Liver (tissue), 9 donors: ENCODE data around the gene SLC25A29. TPM values are rescaled to one million over a fixed set of nuclear protein-coding genes. Genes with fewer than 3 reads are reported as not detected.
"Not testable (repeated sequence)": the region's sequence is repeated elsewhere in the genome, so short reads cannot be mapped to it uniquely, and the experiment has no call there.

Source experiments
- DNase-seq: peaks from one replicate; pipeline ENCODE4 v3.0.0-alpha.2; 2017; ENCODE audit warnings: low spot score
- H3K27ac ChIP-seq, 2 donors: one replicate each; pipeline ENCODE4 v1.7.0; 2013; ENCODE audit warnings: inconsistent platforms in 2 of 2, low read length in 2 of 2, control low read depth in 1 of 2, low read depth in 1 of 2, mild to moderate bottlenecking in 1 of 2
- H3K27me3 ChIP-seq, 4 donors: one replicate each; pipeline versions ENCODE4 v1.6.1 to v1.7.0; 2013; ENCODE audit warnings: low read length in 3 of 4, inconsistent platforms in 1 of 4, mild to moderate bottlenecking in 1 of 4, moderate library complexity in 1 of 4; ENCODE audit not compliant: control insufficient read depth in 4 of 4, insufficient read depth in 4 of 4
- H3K36me3 ChIP-seq, 4 donors: one replicate each; pipeline versions ENCODE4 v1.6.1 to v1.7.0; 2013; ENCODE audit warnings: low read length in 3 of 4, mild to moderate bottlenecking in 3 of 4, low read depth in 1 of 4, moderate library complexity in 1 of 4; ENCODE audit not compliant: control insufficient read depth in 4 of 4, insufficient read depth in 3 of 4
- H3K4me1 ChIP-seq, 4 donors: one replicate each; pipeline versions ENCODE4 v1.6.1 to v1.7.0; 2013; ENCODE audit warnings: low read length in 3 of 4, mild to moderate bottlenecking in 3 of 4, moderate library complexity in 1 of 4; ENCODE audit not compliant: control insufficient read depth in 4 of 4, insufficient read depth in 4 of 4
- H3K4me3 ChIP-seq, 3 donors: one replicate each; pipeline versions ENCODE4 v1.6.1 to v1.7.0; 2013; ENCODE audit warnings: low read length in 3 of 3, control low read depth in 1 of 3, low read depth in 1 of 3, mild to moderate bottlenecking in 1 of 3
- H3K9ac ChIP-seq, 2 donors: one replicate each; pipeline ENCODE4 v1.7.0; 2013; ENCODE audit warnings: low read length in 2 of 2, mild to moderate bottlenecking in 2 of 2, moderate library complexity in 2 of 2, control low read depth in 1 of 2, low read depth in 1 of 2
- H3K9me3 ChIP-seq, 4 donors: one replicate each; pipeline versions ENCODE4 v1.6.1 to v1.7.0; 2013; ENCODE audit warnings: low read length in 3 of 4; ENCODE audit not compliant: control insufficient read depth in 4 of 4
- NR2F2 ChIP-seq: IDR thresholded peaks from 2 replicates; pipeline ENCODE4 v1.6.1; 2016; ENCODE audit warnings: antibody characterized with exemption
- SP1 ChIP-seq: IDR thresholded peaks from 2 replicates; pipeline ENCODE4 v1.6.1; 2018; ENCODE audit warnings: antibody characterized with exemption, mild to moderate bottlenecking
- WGBS: extraction: QIAGEN DNeasy Blood & Tissue Kit; methylation state at CpG from one replicate; pipeline ENCODE4 v1.1.7; 2013; 5-methylcytosine and 5-hydroxymethylcytosine counted together
- polyA plus RNA-seq, 2 donors: library from polyadenylated mRNA; stranded (reverse) in 1 of 2; unstranded in 1 of 2; fragments of 200-250 nt in 1 of 2; fragments of >200 nt in 1 of 2; fragmentation: Nextera tagmentation in 1 of 2; extraction: Ambion mirVana in 1 of 2; gene quantifications; one replicate each; pipeline versions ENCODE4 v1.2.1 to v1.2.3, GENCODE V29; 2013 to 2015
- total RNA-seq, 2 donors: library from RNA; depleted of rRNA; stranded (reverse); fragments of >200 nt; gene quantifications; one replicate each; pipeline ENCODE4 v1.2.3, GENCODE V29; 2014
- TF ChIP-seq, protein P1 (sequence below): IDR thresholded peaks from 2 replicates; pipeline ENCODE4 v1.6.1; 2016; ENCODE audit warnings: antibody characterized with exemption
- TF ChIP-seq, protein P2 (sequence below): fragments of 150-350 bp; IDR thresholded peaks from 2 replicates; pipeline ENCODE4 v1.5.1; 2017; ENCODE audit warnings: improper control_type of control experiment, low read depth, low read length; ENCODE audit not compliant: missing input control
- donor health status: healthy.
- donor health status: healthy.
- donor health status: healthy.
- donor health status: healthy.
- donor health status: healthy.

SLC25A29 gene
- total and polyA plus RNA-seq, 4 donors = 2.4 to 13.9 (median 8.9) TPM

DNA sequence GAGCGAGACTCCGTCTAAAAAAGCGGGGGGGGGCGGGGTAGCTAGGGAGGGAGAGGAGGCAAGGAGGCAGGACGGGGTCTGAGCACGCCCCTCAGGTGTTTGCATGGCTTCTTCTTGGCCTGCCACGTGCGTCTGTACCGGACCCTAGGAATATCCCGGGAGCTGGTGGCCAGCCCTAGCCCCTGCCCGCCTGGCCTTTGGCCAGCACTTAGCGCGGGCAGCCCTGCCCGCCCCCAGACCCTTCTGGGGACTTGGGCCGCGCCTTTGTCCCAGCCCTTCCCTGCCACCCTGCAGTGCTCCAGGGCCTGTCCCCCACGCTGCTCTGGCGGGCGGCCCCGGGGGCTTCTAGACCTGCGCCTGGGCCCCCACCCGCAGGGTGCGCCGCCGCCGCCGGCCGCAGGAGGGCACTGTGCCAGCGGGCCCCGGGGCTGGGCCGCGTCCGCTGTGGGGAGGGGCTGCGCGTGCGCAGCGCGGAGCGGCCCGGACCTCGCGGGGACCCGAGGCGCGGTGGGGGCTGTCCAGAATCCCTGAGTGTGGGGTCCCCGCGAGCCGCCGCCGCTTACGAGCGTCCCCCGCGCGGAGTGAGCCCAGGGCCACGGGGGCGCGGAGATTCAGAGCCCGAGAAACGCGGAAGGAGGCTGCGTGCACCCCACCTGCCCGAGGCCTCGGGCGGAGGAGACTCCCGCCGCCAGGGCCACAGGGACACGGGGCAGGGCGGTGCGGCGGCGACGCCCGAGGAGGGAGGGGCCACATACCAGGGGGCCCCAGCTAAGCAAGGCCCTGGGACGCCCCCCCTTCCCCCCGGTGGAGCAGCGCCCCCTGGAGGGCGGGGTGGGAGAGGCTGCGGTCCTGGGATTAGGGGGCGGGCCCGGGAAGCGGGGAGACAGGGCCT is 21.0 kb downstream of the SLC25A29 start:
- DNase-seq = peak; percentile 78
- H3K27ac ChIP-seq = peak overlapping the region; percentile 66 to 84
- H3K27me3 ChIP-seq = no peaks in the 10 kb centered on the region
- H3K9ac ChIP-seq = peak overlapping the region; percentile 43 to 83
- H3K36me3 ChIP-seq = peaks cover 0 to 2% (median 0%) of the 10 kb centered on the region in 4 donors
- no peaks in the 10 kb centered on the region for H3K9me3 ChIP-seq
- WGBS = 1% methylated on average over 82 of the region's 82 CpGs
- H3K4me3 ChIP-seq = peak overlapping the region; percentile 52 to 75 (median 72)
- TF ChIP-seq, protein P1, sequence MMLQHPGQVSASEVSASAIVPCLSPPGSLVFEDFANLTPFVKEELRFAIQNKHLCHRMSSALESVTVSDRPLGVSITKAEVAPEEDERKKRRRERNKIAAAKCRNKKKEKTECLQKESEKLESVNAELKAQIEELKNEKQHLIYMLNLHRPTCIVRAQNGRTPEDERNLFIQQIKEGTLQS = no peak
- TF ChIP-seq SP1 = no peak
- TF ChIP-seq, protein P2, sequence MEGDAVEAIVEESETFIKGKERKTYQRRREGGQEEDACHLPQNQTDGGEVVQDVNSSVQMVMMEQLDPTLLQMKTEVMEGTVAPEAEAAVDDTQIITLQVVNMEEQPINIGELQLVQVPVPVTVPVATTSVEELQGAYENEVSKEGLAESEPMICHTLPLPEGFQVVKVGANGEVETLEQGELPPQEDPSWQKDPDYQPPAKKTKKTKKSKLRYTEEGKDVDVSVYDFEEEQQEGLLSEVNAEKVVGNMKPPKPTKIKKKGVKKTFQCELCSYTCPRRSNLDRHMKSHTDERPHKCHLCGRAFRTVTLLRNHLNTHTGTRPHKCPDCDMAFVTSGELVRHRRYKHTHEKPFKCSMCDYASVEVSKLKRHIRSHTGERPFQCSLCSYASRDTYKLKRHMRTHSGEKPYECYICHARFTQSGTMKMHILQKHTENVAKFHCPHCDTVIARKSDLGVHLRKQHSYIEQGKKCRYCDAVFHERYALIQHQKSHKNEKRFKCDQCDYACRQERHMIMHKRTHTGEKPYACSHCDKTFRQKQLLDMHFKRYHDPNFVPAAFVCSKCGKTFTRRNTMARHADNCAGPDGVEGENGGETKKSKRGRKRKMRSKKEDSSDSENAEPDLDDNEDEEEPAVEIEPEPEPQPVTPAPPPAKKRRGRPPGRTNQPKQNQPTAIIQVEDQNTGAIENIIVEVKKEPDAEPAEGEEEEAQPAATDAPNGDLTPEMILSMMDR = peak; percentile 82
- peaks cover 0 to 14% (median 10%) of the 10 kb centered on the region in 4 donors for H3K4me1 ChIP-seq

DNA sequence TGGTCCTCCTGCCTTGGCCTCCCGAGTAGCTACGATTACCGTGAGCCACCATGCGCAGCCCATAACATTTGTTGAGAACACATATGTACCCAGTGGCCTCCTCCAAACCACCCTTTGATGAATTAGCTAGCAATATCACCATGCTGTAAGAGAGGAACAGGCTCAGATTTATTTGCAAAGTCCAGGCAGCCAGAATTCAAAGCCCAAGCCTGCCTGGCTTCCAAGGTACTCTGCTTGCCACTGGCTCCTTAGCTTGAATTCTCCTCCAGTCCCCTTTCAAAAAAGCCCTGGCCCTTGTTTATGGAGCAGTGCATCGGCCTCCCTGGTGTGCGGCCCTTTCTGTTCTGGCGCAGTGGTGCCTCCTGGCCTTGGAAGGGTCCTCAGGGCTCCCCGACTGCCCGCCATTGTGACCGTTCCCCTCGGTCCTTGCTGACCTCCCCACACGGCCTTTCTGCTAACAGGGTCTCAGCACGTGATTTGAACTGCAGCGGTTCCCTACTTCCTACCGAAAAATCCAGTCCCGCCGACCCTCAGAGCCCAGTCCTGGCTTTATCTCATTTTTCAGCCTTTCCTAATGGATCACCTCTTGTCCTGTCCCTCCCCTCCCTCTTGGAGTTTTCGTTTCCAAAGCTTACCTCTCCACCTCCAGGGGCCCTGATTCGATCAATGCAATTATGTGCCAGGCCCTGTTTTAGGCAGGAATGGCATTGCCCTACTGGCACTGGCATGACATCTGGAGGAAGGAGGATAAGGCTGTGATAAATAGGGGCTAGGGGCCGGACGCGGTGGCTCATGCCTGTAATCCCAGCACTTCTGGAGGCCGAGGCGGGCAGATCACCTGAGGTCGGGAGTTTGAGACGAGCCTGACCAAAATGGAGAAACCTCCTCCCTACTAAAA is 22.0 kb downstream of the SLC25A29 start:
- Histone ChIP-seq H3K27ac (no peak overlapping the region), H3K27me3 (no peaks in the 10 kb centered on the region), H3K36me3 (peaks cover 0 to 2% (median 0%) of the 10 kb centered on the region in 4 donors), H3K9ac (no peak overlapping the region), H3K4me1 (peaks cover 0 to 17% (median 10%) of the 10 kb centered on the region in 4 donors), H3K9me3 (no peaks in the 10 kb centered on the region), H3K4me3 (no peak overlapping the region)
- WGBS = 71% methylated on average over 26 of the region's 26 CpGs
- TF ChIP-seq NR2F2 = no peak
- TF ChIP-seq, protein P2 = no peak
- DNase-seq = no peak

DNA sequence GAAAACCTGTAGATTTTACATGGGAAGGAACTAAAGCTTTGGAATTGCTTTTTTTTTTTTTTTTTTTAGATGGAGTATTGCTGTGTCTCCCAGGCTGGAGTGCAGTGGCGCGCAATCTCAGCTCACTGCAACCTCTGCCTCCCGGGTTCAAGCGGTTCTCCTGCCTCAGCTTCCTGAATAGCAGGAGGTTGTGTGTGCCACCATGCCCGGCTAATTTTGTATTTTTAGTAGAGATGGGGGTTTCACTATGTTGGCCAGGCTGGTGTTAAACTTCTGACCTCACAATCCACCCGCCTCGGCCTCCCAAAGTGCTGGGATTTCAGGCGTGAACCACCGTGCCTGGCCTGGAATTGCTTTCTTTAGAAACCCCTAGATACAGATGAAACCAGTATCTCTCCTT is 22.8 kb downstream of the SLC25A29 start:
- not testable (repeated sequence) for H3K4me3 ChIP-seq, H3K9ac ChIP-seq, H3K27ac ChIP-seq, DNase-seq, H3K27me3 ChIP-seq, H3K36me3 ChIP-seq, H3K9me3 ChIP-seq
- WGBS = 96% methylated on average over 9 of the region's 9 CpGs
- H3K4me1 ChIP-seq = peaks cover 1 to 23% (median 10%) of the 10 kb centered on the region in 4 donors
